HG02571 (cell line): ENCODE data around the gene SRGAP2C.
"Not testable (repeated sequence)": the region's sequence is repeated elsewhere in the genome, so short reads cannot be mapped to it uniquely, and the experiment has no call there.

Experiments
- ATAC-seq: cut with Tn5 transposase; IDR thresholded peaks from one replicate; pipeline ENCODE4 v1.9.1; 2021; ENCODE audit warnings: mild to moderate bottlenecking, moderate library complexity; ENCODE audit not compliant: unreplicated experiment

The SRGAP2C gene

GRCh38 chr1:121368910-121369309 lies 184.1 kb downstream of the SRGAP2C start:
- ATAC-seq = not testable (repeated sequence)

- ATAC-seq = not testable (repeated sequence)
These were observed 185.2 kb downstream of the SRGAP2C start for GRCh38 chr1:121369959-121370358.

- not testable (repeated sequence) for ATAC-seq
These were observed 190.1 kb downstream of the SRGAP2C start for GRCh38 chr1:121374851-121375367.

GRCh38 chr1:121376986-121377385 lies 192.2 kb downstream of the SRGAP2C start:
- ATAC-seq = not testable (repeated sequence)

GRCh38 chr1:121378757-121379156 lies 194.0 kb downstream of the SRGAP2C start:
- not testable (repeated sequence) for ATAC-seq

- ATAC-seq = not testable (repeated sequence)
These were observed 200.0 kb downstream of the SRGAP2C start for GRCh38 chr1:121384754-121385153.

- ATAC-seq = not testable (repeated sequence)
These were observed 200.4 kb downstream of the SRGAP2C start for GRCh38 chr1:121385162-121385561.

GRCh38 chr1:121385563-121386288 lies 201.0 kb downstream of the SRGAP2C start:
- ATAC-seq = not testable (repeated sequence)

- ATAC-seq = not testable (repeated sequence)
These were observed 201.7 kb downstream of the SRGAP2C start for GRCh38 chr1:121386319-121386948.

- not testable (repeated sequence) for ATAC-seq
These were observed 205.3 kb downstream of the SRGAP2C start for GRCh38 chr1:121389895-121390560.

GRCh38 chr1:121392130-121392529 lies 207.4 kb downstream of the SRGAP2C start:
- not testable (repeated sequence) for ATAC-seq

- not testable (repeated sequence) for ATAC-seq
These were observed 211.0 kb downstream of the SRGAP2C start for GRCh38 chr1:121395718-121396201.

GRCh38 chr1:121396335-121397081 lies 211.7 kb downstream of the SRGAP2C start:
- ATAC-seq = not testable (repeated sequence)

- ATAC-seq = not testable (repeated sequence)
These were observed 212.3 kb downstream of the SRGAP2C start for GRCh38 chr1:121397101-121397500.

GRCh38 chr1:121399193-121399592 lies 214.4 kb downstream of the SRGAP2C start:
- not testable (repeated sequence) for ATAC-seq

- not testable (repeated sequence) for ATAC-seq
These were observed 215.3 kb downstream of the SRGAP2C start for GRCh38 chr1:121400108-121400507.

GRCh38 chr1:121400541-121401310 lies 216.0 kb downstream of the SRGAP2C start:
- ATAC-seq = not testable (repeated sequence)

- not testable (repeated sequence) for ATAC-seq
These were observed 216.7 kb downstream of the SRGAP2C start for GRCh38 chr1:121401375-121401955.

- ATAC-seq = not testable (repeated sequence)
These were observed 218.5 kb downstream of the SRGAP2C start for GRCh38 chr1:121403254-121403653.
